Inflammatory macrophage treated with lipopolysaccharide for 1 hour (primary cell): ENCODE data around the gene SLC7A7.
"Not testable (repeated sequence)": the region's sequence is repeated elsewhere in the genome, so short reads cannot be mapped to it uniquely, and the experiment has no call there.

ENCODE experiments used
- DNase-seq, 2 donors: peaks; one replicate each; pipeline ENCODE4 v3.0.0-alpha.2; 2020 to 2022

SLC7A7 gene

GRCh38 chr14:22814941-22815713, at the start of gene SLC7A7:
TSS of gene SLC7A7 (minus strand) at chr14:22815435. CDS start at chr14:22813398, 2,037 bp downstream.
- DNase-seq = peak; percentile 33 to 59

GRCh38 chr14:22864979-22865378, 49.7 kb upstream of the SLC7A7 start:
- no peak for DNase-seq

- no peak for DNase-seq
These were observed 46.4 kb upstream of the SLC7A7 start for GRCh38 chr14:22861651-22862050.

- not testable (repeated sequence) for DNase-seq
These were observed 45.1 kb upstream of the SLC7A7 start for GRCh38 chr14:22860377-22860776.

GRCh38 chr14:22856428-22856827, 41.2 kb upstream of the SLC7A7 start:
- DNase-seq = no peak

GRCh38 chr14:22854963-22855724, 39.9 kb upstream of the SLC7A7 start:
- no peak for DNase-seq

- not testable (repeated sequence) for DNase-seq
These were observed 39.1 kb upstream of the SLC7A7 start for GRCh38 chr14:22854296-22854695.

GRCh38 chr14:22852940-22853767, 37.9 kb upstream of the SLC7A7 start:
- DNase-seq = peak; percentile 84 to 100

GRCh38 chr14:22852599-22852939, 37.3 kb upstream of the SLC7A7 start:
- DNase-seq = no peak

GRCh38 chr14:22852178-22852577, 36.9 kb upstream of the SLC7A7 start:
- not testable (repeated sequence) for DNase-seq

- peak; percentile 68 to 83 for DNase-seq
These were observed 35.9 kb upstream of the SLC7A7 start for GRCh38 chr14:22850944-22851764.

- DNase-seq = no peak
These were observed 34.1 kb upstream of the SLC7A7 start for GRCh38 chr14:22849212-22849819.

GRCh38 chr14:22848351-22849164, 33.3 kb upstream of the SLC7A7 start:
- DNase-seq = peak; percentile 61 to 88

GRCh38 chr14:22847661-22848341, 32.6 kb upstream of the SLC7A7 start:
- peak; percentile 90 to 99 for DNase-seq

GRCh38 chr14:22846811-22847307, 31.6 kb upstream of the SLC7A7 start:
- DNase-seq = no peak

GRCh38 chr14:22845821-22846625, 30.8 kb upstream of the SLC7A7 start:
- no peak for DNase-seq

GRCh38 chr14:22845103-22845394, 29.8 kb upstream of the SLC7A7 start:
- no peak for DNase-seq

GRCh38 chr14:22844221-22845102, 29.2 kb upstream of the SLC7A7 start:
- DNase-seq = no peak
